ENCODE data around the gene NUP37. TPM values are rescaled to one million over a fixed set of nuclear protein-coding genes. Genes with fewer than 3 reads are reported as not detected.
A peak's percentile ranks its signal among the peaks of the same experiment; 100 is the strongest.

The NUP37 gene
- total and polyA plus RNA-seq, 7 donors: 12.0 to 30.2 (median 20.2) TPM

DNA sequence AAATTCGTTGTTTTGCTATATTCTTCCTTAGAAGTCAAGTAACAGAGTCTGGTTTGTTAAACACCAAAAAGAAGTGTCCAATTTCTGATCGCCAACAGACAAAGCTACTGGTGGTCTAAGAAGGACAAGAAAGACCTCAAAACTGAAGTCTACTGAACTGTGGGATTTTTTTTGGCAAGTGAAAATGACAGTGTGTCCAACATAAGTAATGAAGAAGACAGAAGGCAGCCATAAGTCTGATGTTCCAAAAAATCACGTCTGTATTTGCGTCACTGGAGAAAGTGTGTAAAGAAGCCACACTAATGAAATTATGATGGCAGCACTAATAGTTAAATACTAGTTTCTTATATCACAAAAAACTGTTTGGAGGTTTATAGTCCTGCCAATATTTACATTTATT, 90.8 kb downstream of the NUP37 start:
- Histone ChIP-seq H3K4me3 (no peak overlapping the region), H3K27ac (no peak overlapping the region), H3K9me3 (no peaks in the 10 kb centered on the region), H3K4me1 (peaks cover 0 to 16% (median 8%) of the 10 kb centered on the region in 4 donors), H3K36me3 (peaks cover 0 to 18% (median 0%) of the 10 kb centered on the region in 4 donors), H3K27me3 (no peaks in the 10 kb centered on the region)
- no peak for DNase-seq
- TF ChIP-seq POLR2A (IDR thresholded peaks at IDR 0.05) (no peak), EP300 (IDR thresholded peaks at IDR 0.05) (no peak), POLR2AphosphoS5 (IDR thresholded peaks at IDR 0.05) (no peak)
- TF ChIP-seq, protein P1, sequence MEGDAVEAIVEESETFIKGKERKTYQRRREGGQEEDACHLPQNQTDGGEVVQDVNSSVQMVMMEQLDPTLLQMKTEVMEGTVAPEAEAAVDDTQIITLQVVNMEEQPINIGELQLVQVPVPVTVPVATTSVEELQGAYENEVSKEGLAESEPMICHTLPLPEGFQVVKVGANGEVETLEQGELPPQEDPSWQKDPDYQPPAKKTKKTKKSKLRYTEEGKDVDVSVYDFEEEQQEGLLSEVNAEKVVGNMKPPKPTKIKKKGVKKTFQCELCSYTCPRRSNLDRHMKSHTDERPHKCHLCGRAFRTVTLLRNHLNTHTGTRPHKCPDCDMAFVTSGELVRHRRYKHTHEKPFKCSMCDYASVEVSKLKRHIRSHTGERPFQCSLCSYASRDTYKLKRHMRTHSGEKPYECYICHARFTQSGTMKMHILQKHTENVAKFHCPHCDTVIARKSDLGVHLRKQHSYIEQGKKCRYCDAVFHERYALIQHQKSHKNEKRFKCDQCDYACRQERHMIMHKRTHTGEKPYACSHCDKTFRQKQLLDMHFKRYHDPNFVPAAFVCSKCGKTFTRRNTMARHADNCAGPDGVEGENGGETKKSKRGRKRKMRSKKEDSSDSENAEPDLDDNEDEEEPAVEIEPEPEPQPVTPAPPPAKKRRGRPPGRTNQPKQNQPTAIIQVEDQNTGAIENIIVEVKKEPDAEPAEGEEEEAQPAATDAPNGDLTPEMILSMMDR (IDR thresholded peaks at IDR 0.05): no peak
- intact Hi-C loops (cut with DNase I): no loop called here
- 82 to 90% methylated on average over 4 of the region's 4 CpGs for WGBS, 2 donors

DNA sequence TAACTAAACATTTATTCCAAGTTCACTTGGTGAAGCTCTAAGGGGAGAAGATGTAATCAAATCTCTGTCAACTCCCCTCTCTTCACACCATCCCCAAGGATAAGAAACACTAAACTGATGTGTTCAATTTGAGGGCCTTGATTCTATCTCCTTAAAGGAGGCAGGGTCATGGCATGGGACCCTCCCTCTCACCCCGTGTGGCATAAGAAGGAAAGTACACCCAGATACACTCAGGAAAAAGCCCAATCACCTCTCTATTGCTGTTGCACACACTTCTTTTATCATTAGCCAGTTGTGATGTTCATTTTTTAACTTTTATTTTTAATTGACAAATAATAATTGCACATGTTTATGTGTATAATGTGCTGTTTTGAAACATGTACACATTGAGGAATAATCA, 93.2 kb downstream of the NUP37 start:
- 47 to 74% methylated on average over 1 of the region's 1 CpG for WGBS, 2 donors
- H3K4me3 ChIP-seq: no peak overlapping the region
- H3K4me1 ChIP-seq: peaks cover 0 to 37% (median 23%) of the 10 kb centered on the region in 4 donors
- no peaks in the 10 kb centered on the region for H3K36me3 ChIP-seq
- peak overlapping the region in 1 of 4 donors; percentile 20 for H3K27ac ChIP-seq
- no peaks in the 10 kb centered on the region for H3K27me3 ChIP-seq
- intact Hi-C loops (cut with DNase I): no loop called here
- H3K9me3 ChIP-seq: no peaks in the 10 kb centered on the region
- TF ChIP-seq POLR2A (IDR thresholded peaks at IDR 0.05) (no peak), POLR2AphosphoS5 (IDR thresholded peaks at IDR 0.05) (no peak), EP300 (IDR thresholded peaks at IDR 0.05) (no peak)
- TF ChIP-seq, protein P1 (IDR thresholded peaks at IDR 0.05): no peak
- no peak for DNase-seq

DNA sequence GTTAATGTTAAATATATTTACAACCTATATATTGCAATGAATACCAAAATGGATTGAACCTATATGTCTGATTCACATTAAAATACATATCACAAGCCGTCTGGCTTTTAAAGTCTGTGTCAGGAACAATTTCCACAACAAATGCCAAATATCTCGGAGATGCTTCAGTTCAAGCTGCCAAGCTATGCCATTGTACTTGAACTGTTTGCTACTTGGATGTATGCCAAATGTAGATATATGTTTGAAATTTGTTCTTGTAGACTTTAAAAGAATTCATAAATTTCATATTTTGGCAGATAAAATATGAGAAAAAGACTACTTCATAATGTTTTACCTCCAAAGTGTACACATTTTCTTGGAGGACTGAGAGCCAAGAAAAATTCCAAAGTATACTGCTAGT, 95.1 kb downstream of the NUP37 start:
- intact Hi-C loops (cut with DNase I): loop anchor here (5.0 kb wide), 1 partner anchor 82 kb away; no protein-coding TSS in a partner anchor
- no peak for DNase-seq
- Histone ChIP-seq H3K27me3 (no peaks in the 10 kb centered on the region), H3K4me1 (peaks cover 0 to 46% (median 26%) of the 10 kb centered on the region in 4 donors), H3K27ac (peak overlapping the region in 2 of 4 donors; percentile 74 to 79), H3K36me3 (no peaks in the 10 kb centered on the region), H3K4me3 (no peak overlapping the region), H3K9me3 (no peaks in the 10 kb centered on the region)
- WGBS, 2 donors: 69 to 80% methylated on average over 2 of the region's 2 CpGs
- no peak for TF ChIP-seq POLR2AphosphoS5 (IDR thresholded peaks at IDR 0.05)
- no peak for TF ChIP-seq EP300 (IDR thresholded peaks at IDR 0.05)
- TF ChIP-seq POLR2A (IDR thresholded peaks at IDR 0.05): no peak
- TF ChIP-seq, protein P1 (IDR thresholded peaks at IDR 0.05): no peak

GRCh38 chr12:102023343-102023930, 96.5 kb downstream of the NUP37 start:
- no peaks in the 10 kb centered on the region for H3K27me3 ChIP-seq
- TF ChIP-seq, protein P1 (IDR thresholded peaks at IDR 0.05): no peak
- TF ChIP-seq EP300 (IDR thresholded peaks at IDR 0.05) (peak in 1 of 4 donors; percentile 29), POLR2AphosphoS5 (IDR thresholded peaks at IDR 0.05) (peak in 1 of 4 donors; percentile 14)
- WGBS, 2 donors: 83 to 84% methylated on average over 3 of the region's 3 CpGs
- no peaks in the 10 kb centered on the region for H3K9me3 ChIP-seq
- H3K4me1 ChIP-seq: peaks cover 0 to 46% (median 26%) of the 10 kb centered on the region in 4 donors
- DNase-seq: no peak
- H3K36me3 ChIP-seq: no peaks in the 10 kb centered on the region
- H3K4me3 ChIP-seq: no peak overlapping the region
- H3K27ac ChIP-seq: peak overlapping the region; percentile 61 to 79 (median 68)
- intact Hi-C loops (cut with DNase I): loop anchor here (5.0 kb wide), 1 partner anchor 81 kb away; no protein-coding TSS in a partner anchor

Other genes starting within 250 kb of the NUP37 start
- gene DRAM1, start 242.5 kb downstream of the NUP37 start, total RNA-seq: 10 to 100 TPM; 13.3 to 21.6 (median 18.1) TPM
- gene DRAM1, start 242.5 kb downstream of the NUP37 start, polyA plus RNA-seq: 10 to 100 TPM in 2 of 3 donors, 1 to 10 TPM in 1; 4.2 to 15.3 (median 10.9) TPM
- gene WASHC3, start 58.1 kb downstream of the NUP37 start, total RNA-seq: 100 to 1,000 TPM in 1 of 4 donors, 10 to 100 TPM in 3; 90.0 to 115 (median 95.6) TPM
- gene WASHC3, start 58.1 kb downstream of the NUP37 start, polyA plus RNA-seq: 10 to 100 TPM; 45.0 to 52.0 (median 45.9) TPM
- gene PARPBP, start 69 bp upstream of the NUP37 start, total RNA-seq: 1 to 10 TPM; 1.8 to 2.3 (median 1.9) TPM
- 1 to 10 TPM; 1.2 to 7.9 (median 6.0) TPM for gene PARPBP, start 69 bp upstream of the NUP37 start, polyA plus RNA-seq
- not detected for gene PMCH, start 77.7 kb upstream of the NUP37 start, total RNA-seq
- under 1 TPM in 1 of 3 donors, not detected in 2; 0.26 TPM for gene PMCH, start 77.7 kb upstream of the NUP37 start, polyA plus RNA-seq